NCI-H524 treated with DMSO at 0.1 percent for 48 hours (cell line): ENCODE data around the gene BBLN.

Experiments used
- DNase-seq: peaks from one replicate; lab custom pipeline; 2025; lab: John Stamatoyannopoulos, UW

The BBLN gene

GRCh38 chr9:128145536-128145935 lies 14.5 kb upstream of the BBLN start:
- no peak for DNase-seq

- no peak for DNase-seq
These were observed 14.1 kb upstream of the BBLN start for GRCh38 chr9:128145951-128146351.

- no peak for DNase-seq
These were observed 13.4 kb upstream of the BBLN start for GRCh38 chr9:128146591-128147120.

GRCh38 chr9:128148509-128149000 lies 11.5 kb upstream of the BBLN start:
- no peak for DNase-seq

GRCh38 chr9:128149001-128149701 lies 10.9 kb upstream of the BBLN start, which contains the start of gene LCN2:
Gene LCN2, plus strand, starts transcription at chr9:128149453. Its CDS starts 73 bp downstream, at chr9:128149526.
- DNase-seq, result no peak

- no peak for DNase-seq
These were observed 10.0 kb upstream of the BBLN start for GRCh38 chr9:128149951-128150593.

GRCh38 chr9:128150594-128151308 lies 9.3 kb upstream of the BBLN start:
- peak; percentile 20 for DNase-seq

GRCh38 chr9:128151309-128152132 lies 8.5 kb upstream of the BBLN start:
- no peak for DNase-seq

GRCh38 chr9:128152133-128153059 lies 7.7 kb upstream of the BBLN start:
- DNase-seq, result no peak

- DNase-seq, result no peak
These were observed 6.8 kb upstream of the BBLN start for GRCh38 chr9:128153060-128153946.

- DNase-seq, result no peak
These were observed 5.9 kb upstream of the BBLN start for GRCh38 chr9:128153947-128154695.

GRCh38 chr9:128155736-128156500 lies 4.1 kb upstream of the BBLN start:
- DNase-seq, result no peak

- no peak for DNase-seq
These were observed 612 bp upstream of the BBLN start for GRCh38 chr9:128159522-128159783.

- DNase-seq, result no peak
These were observed 530 bp downstream of the BBLN start for GRCh38 chr9:128160603-128160987.

- no peak for DNase-seq
These were observed 1.3 kb downstream of the BBLN start for GRCh38 chr9:128161215-128161902.

GRCh38 chr9:128162215-128163026 lies 2.4 kb downstream of the BBLN start:
- DNase-seq, result no peak

- no peak for DNase-seq
These were observed 3.0 kb downstream of the BBLN start for GRCh38 chr9:128163027-128163515.
